Ishikawa (cell line): ENCODE data around the gene LPP.

Source experiments
- CEBPB ChIP-seq: IDR thresholded peaks from 2 replicates; pipeline ENCODE4 v1.6.1; 2012
- CREB1 ChIP-seq: IDR thresholded peaks from 2 replicates; pipeline ENCODE4 v1.6.1; 2012; ENCODE audit warnings: low read depth
- EGR1 ChIP-seq: IDR thresholded peaks from 2 replicates; pipeline ENCODE4 v1.6.1; 2012
- EP300 ChIP-seq: IDR thresholded peaks from 2 replicates; pipeline ENCODE4 v1.6.1; 2012; ENCODE audit warnings: borderline replicate concordance
- FOXM1 ChIP-seq: IDR thresholded peaks from 2 replicates; pipeline ENCODE4 v1.6.1; 2012; ENCODE audit warnings: low read depth, borderline replicate concordance
- MAX ChIP-seq: IDR thresholded peaks from 2 replicates; pipeline ENCODE4 v1.6.1; 2012
- NFIC ChIP-seq: IDR thresholded peaks from 2 replicates; pipeline ENCODE4 v1.6.1; 2012
- RAD21 ChIP-seq: IDR thresholded peaks from 2 replicates; pipeline ENCODE4 v1.6.1; 2012; ENCODE audit warnings: low read depth
- TAF1 ChIP-seq: IDR thresholded peaks from 2 replicates; pipeline ENCODE4 v1.6.1; 2012; ENCODE audit warnings: low read depth, mild to moderate bottlenecking
- TCF12 ChIP-seq: IDR thresholded peaks from 2 replicates; pipeline ENCODE4 v1.6.1; 2012; ENCODE audit warnings: low read depth
- TEAD4 ChIP-seq: IDR thresholded peaks from 2 replicates; pipeline ENCODE4 v1.6.1; 2012
- USF1 ChIP-seq: IDR thresholded peaks from 2 replicates; pipeline ENCODE4 v1.6.1; 2012
- YY1 ChIP-seq: IDR thresholded peaks from 2 replicates; pipeline ENCODE4 v1.6.1; 2012; ENCODE audit warnings: low read depth
- ZBTB7A ChIP-seq: IDR thresholded peaks from 2 replicates; pipeline ENCODE4 v1.6.1; 2012; ENCODE audit warnings: low read depth
- TF ChIP-seq, protein P1 (sequence below): IDR thresholded peaks from 2 replicates; pipeline ENCODE4 v1.6.1; 2012; ENCODE audit warnings: low read depth, mild to moderate bottlenecking

Gene LPP

DNA sequence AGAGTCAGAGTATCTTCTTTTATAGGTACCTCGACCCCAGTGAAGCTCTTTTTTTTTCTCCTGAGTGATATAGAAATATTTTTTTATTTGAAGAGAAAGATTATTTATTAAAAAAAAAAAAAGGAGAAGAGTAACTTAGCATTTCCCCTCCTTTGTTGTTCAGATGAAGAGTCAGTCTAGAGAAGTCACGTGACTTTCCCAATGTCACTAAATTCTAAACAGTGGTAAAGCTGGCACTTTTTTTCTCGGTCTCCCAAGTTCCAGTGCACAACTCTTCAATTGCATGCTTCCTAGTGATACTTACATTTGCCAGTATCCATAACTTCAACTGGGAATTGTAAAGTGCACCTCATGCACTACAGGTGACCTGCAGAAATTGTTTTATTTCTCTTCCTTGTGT lies 448.7 kb downstream of the LPP start:
- TF ChIP-seq NFIC (no peak), FOXM1 (no peak), TCF12 (no peak), CEBPB (no peak), EGR1 (no peak), CREB1 (no peak), MAX (no peak), EP300 (no peak), TAF1 (no peak), USF1 (no peak), YY1 (no peak), TEAD4 (no peak), ZBTB7A (no peak), RAD21 (no peak)
- TF ChIP-seq, protein P1, sequence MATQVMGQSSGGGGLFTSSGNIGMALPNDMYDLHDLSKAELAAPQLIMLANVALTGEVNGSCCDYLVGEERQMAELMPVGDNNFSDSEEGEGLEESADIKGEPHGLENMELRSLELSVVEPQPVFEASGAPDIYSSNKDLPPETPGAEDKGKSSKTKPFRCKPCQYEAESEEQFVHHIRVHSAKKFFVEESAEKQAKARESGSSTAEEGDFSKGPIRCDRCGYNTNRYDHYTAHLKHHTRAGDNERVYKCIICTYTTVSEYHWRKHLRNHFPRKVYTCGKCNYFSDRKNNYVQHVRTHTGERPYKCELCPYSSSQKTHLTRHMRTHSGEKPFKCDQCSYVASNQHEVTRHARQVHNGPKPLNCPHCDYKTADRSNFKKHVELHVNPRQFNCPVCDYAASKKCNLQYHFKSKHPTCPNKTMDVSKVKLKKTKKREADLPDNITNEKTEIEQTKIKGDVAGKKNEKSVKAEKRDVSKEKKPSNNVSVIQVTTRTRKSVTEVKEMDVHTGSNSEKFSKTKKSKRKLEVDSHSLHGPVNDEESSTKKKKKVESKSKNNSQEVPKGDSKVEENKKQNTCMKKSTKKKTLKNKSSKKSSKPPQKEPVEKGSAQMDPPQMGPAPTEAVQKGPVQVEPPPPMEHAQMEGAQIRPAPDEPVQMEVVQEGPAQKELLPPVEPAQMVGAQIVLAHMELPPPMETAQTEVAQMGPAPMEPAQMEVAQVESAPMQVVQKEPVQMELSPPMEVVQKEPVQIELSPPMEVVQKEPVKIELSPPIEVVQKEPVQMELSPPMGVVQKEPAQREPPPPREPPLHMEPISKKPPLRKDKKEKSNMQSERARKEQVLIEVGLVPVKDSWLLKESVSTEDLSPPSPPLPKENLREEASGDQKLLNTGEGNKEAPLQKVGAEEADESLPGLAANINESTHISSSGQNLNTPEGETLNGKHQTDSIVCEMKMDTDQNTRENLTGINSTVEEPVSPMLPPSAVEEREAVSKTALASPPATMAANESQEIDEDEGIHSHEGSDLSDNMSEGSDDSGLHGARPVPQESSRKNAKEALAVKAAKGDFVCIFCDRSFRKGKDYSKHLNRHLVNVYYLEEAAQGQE: no peak

- no peak for TF ChIP-seq MAX
- no peak for TF ChIP-seq FOXM1
- no peak for TF ChIP-seq EP300
- TF ChIP-seq USF1: no peak
- TF ChIP-seq ZBTB7A: no peak
- no peak for TF ChIP-seq EGR1
- no peak for TF ChIP-seq TAF1
- no peak for TF ChIP-seq TEAD4
- no peak for TF ChIP-seq CREB1
- TF ChIP-seq NFIC: no peak
- TF ChIP-seq, protein P1: no peak
Observed at GRCh38 chr3:188604651-188605050, 450.7 kb downstream of the LPP start.

DNA sequence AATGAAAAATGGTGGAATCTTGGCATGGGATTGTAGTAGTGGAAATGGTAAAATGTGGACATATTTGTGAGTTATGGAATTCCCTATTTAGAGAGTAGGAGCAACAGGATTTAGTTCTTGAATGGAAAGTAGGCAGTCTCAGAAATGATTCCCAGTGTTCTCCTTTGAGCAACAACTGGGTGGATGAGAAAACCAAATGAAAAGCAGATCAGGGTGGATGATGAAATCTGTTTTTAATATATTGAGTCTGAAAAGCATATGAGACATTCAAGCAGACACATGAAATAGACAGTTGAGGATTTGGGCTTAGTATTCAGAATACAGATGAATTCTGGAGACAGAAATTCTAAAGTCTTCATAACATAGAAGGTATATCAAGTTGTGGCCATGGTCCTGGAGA lies 451.3 kb downstream of the LPP start:
- TF ChIP-seq FOXM1: no peak

GRCh38 chr3:188605905-188606304 lies 451.9 kb downstream of the LPP start:
- TF ChIP-seq TAF1: no peak

GRCh38 chr3:188607805-188608315 lies 453.9 kb downstream of the LPP start:
- TF ChIP-seq TEAD4 (no peak), TCF12 (no peak), ZBTB7A (no peak), YY1 (no peak), NFIC (no peak), RAD21 (no peak), CREB1 (no peak), FOXM1 (no peak), USF1 (no peak)
- TF ChIP-seq, protein P1: no peak
